ENCODE measurements around the gene SPTB.
"Not testable (repeated sequence)": the region's sequence is repeated elsewhere in the genome, so short reads cannot be mapped to it uniquely, and the experiment has no call there.

SPTB gene

DNA sequence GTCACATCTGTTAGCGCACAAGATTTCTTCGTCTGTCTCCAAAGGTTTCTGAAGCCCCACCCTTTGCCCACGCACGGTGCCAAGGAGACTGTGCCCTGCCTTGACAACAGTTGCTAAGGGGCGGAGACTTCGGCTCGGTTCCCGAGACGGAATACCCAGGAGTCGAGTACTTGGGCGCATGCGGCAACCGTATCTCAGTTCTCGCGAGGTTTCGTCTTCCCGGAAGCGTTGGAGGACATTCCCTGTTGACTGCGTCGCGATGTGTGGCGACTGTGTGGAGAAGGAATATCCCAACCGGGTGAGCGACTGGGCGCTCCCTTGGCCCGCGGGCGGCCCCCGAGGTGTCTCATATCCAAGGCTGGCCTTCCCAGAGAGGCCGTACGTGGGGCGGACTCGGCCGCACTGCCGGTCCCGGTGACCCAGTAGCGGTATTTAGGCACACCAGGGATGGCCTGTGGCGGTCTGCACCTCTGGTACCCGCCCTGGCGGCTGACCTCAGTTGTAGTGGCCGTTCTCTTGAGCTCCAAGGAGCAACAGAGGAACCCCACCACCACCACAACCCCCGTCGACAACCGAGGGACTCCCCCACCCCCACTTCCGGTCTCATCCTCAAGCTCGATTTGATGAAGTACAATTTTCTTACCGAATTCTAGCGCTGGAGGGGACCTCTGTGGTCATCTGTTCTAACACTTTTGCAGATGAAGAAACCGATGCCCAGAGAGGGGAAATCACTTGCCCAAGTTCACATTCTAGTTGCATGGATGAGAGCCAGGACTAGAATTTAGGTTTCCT lies 34.7 kb upstream of the SPTB start, which contains the start of gene CHURC1:
Gene CHURC1, plus strand, starts transcription at position 219 of the 792 bp plus-strand sequence. Its CDS starts 41 bp downstream, at position 260.
- H4K20me1 ChIP-seq (ENCODE audit: insufficient read depth, low read length): peaks cover 31% of the 10 kb centered on the region
- no peaks in the 10 kb centered on the region for H3K9me3 ChIP-seq (ENCODE audit: insufficient read depth, low read length)
- peak within 1 kb of the TSS; percentile 97 for H3K9ac ChIP-seq (ENCODE audit: low read length)
- H3K27me3 ChIP-seq (ENCODE audit: low read depth, low read length): peaks cover 5% of the 10 kb centered on the region
- peaks cover 11% of the 10 kb centered on the region for H3K4me1 ChIP-seq (ENCODE audit: low read length)
- TF ChIP-seq, protein P1, sequence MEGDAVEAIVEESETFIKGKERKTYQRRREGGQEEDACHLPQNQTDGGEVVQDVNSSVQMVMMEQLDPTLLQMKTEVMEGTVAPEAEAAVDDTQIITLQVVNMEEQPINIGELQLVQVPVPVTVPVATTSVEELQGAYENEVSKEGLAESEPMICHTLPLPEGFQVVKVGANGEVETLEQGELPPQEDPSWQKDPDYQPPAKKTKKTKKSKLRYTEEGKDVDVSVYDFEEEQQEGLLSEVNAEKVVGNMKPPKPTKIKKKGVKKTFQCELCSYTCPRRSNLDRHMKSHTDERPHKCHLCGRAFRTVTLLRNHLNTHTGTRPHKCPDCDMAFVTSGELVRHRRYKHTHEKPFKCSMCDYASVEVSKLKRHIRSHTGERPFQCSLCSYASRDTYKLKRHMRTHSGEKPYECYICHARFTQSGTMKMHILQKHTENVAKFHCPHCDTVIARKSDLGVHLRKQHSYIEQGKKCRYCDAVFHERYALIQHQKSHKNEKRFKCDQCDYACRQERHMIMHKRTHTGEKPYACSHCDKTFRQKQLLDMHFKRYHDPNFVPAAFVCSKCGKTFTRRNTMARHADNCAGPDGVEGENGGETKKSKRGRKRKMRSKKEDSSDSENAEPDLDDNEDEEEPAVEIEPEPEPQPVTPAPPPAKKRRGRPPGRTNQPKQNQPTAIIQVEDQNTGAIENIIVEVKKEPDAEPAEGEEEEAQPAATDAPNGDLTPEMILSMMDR (IDR thresholded peaks at IDR 0.05; ENCODE audit: low read depth, low read length): no peak
- TF ChIP-seq EZH2phosphoT487 (IDR thresholded peaks at IDR 0.05; ENCODE audit: low read depth): no peak
- peak within 1 kb of the TSS; percentile 96 for H3K4me3 ChIP-seq (ENCODE audit: low read length)
- peaks cover 41% of the 10 kb centered on the region for H3K79me2 ChIP-seq (ENCODE audit: low read length)
- H3K4me2 ChIP-seq (ENCODE audit: low read length): peak within 1 kb of the TSS; percentile 96
- H3K27ac ChIP-seq (ENCODE audit: low read length): peak within 1 kb of the TSS; percentile 75
- peaks cover 7% of the 10 kb centered on the region for H3K36me3 ChIP-seq (replicated peaks; ENCODE audit: low read depth, low read length)
- peak within 1 kb of the TSS; percentile 93 for H2AFZ ChIP-seq (ENCODE audit: low read depth, low read length)

DNA sequence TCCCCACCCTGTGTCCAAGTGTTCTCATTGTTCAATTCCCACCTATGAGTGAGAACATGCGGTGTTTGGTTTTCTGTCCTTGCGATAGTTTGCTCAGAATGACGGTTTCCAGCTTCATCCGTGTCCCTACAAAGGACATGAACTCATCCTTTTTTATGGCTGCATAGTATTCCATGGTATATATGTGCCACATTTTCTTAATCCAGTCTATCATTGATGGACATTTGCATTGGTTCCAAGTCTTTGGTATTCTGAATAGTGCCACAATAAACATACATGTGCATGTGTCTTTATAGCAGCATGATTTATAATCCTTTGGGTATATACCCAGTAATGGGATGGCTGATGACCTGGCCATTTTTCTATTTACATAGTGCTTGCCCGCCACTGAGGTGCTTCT lies 33.8 kb upstream of the SPTB start:
- H3K4me1 ChIP-seq (ENCODE audit: low read length): peaks cover 11% of the 10 kb centered on the region
- H2AFZ ChIP-seq (ENCODE audit: low read depth, low read length): peak overlapping the region; percentile 93
- H3K27ac ChIP-seq (ENCODE audit: low read length); H3K9me3 ChIP-seq (ENCODE audit: insufficient read depth, low read length); H3K9ac ChIP-seq (ENCODE audit: low read length); H3K36me3 ChIP-seq (replicated peaks; ENCODE audit: low read depth, low read length): not testable (repeated sequence)
- H3K4me3 ChIP-seq (ENCODE audit: low read length): peak overlapping the region; percentile 96
- peaks cover 14% of the 10 kb centered on the region for H3K27me3 ChIP-seq (ENCODE audit: low read depth, low read length)
- peaks cover 39% of the 10 kb centered on the region for H3K79me2 ChIP-seq (ENCODE audit: low read length)
- H3K4me2 ChIP-seq (ENCODE audit: low read length): peak overlapping the region; percentile 80
- H4K20me1 ChIP-seq (ENCODE audit: insufficient read depth, low read length): peaks cover 23% of the 10 kb centered on the region

DNA sequence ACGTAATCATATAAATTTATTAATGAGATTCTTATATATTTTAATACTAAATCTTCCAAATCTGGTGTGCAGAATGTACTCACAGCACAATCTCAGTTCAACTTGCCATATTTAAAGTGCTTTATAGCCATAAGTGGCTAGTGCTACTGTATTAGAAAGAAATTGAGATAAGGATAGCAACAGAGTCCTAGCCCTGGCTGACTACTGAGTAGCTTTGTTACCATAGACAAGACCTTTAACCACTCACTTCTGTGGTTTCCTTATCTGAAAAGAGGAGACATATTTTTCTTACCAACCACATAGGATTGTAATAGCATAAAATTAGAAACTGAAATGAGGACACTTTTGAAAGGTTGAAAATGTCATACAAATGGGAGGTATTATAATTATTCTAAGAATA lies 32.6 kb upstream of the SPTB start:
- no peak for TF ChIP-seq EZH2phosphoT487 (IDR thresholded peaks at IDR 0.05; ENCODE audit: low read depth)
- Histone ChIP-seq H3K4me1 (ENCODE audit: low read length) (peaks cover 11% of the 10 kb centered on the region), H3K36me3 (replicated peaks; ENCODE audit: low read depth, low read length) (peaks cover 7% of the 10 kb centered on the region), H4K20me1 (ENCODE audit: insufficient read depth, low read length) (peaks cover 15% of the 10 kb centered on the region), H3K4me2 (ENCODE audit: low read length) (no peak overlapping the region), H3K79me2 (ENCODE audit: low read length) (peaks cover 28% of the 10 kb centered on the region), H3K9me3 (ENCODE audit: insufficient read depth, low read length) (no peaks in the 10 kb centered on the region), H3K27ac (ENCODE audit: low read length) (no peak overlapping the region), H2AFZ (ENCODE audit: low read depth, low read length) (no peak overlapping the region), H3K27me3 (ENCODE audit: low read depth, low read length) (peaks cover 17% of the 10 kb centered on the region), H3K4me3 (ENCODE audit: low read length) (no peak overlapping the region), H3K9ac (ENCODE audit: low read length) (no peak overlapping the region)

DNA sequence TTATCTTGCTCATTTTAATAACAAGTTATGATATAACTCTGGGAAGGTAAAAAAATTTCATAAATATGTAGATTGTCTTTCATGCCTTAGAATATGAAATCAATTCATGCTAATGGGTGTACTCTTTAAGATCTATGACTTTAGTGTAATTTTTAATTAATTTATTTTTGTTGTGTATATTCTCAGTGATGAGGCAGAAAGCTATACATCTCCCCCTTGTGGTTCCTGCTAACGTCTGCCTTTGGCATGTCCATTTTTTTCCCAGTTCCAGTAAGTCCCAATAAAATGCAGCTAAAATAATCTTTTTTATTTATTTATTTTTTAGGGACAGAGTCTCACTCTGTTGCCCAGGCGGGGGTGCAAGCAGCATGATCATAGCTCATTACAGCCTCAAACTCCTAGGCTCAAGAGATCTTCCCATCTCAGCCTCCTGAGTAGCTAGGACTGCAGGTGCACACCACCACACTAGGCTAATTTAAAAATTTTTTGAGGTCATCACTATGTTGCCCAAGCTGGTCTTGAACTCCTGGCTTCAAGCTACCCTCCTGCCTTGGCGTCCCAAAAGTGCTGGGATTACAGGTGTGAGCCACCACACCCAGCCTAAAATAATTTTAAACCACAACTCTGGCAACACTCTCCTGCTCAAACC lies 31.3 kb upstream of the SPTB start:
- Histone ChIP-seq H3K36me3 (replicated peaks; ENCODE audit: low read depth, low read length) (peaks cover 4% of the 10 kb centered on the region), H3K4me2 (ENCODE audit: low read length) (no peak overlapping the region), H3K9ac (ENCODE audit: low read length) (no peak overlapping the region), H3K27me3 (ENCODE audit: low read depth, low read length) (peaks cover 25% of the 10 kb centered on the region), H3K9me3 (ENCODE audit: insufficient read depth, low read length) (no peaks in the 10 kb centered on the region), H2AFZ (ENCODE audit: low read depth, low read length) (no peak overlapping the region), H4K20me1 (ENCODE audit: insufficient read depth, low read length) (peaks cover 12% of the 10 kb centered on the region), H3K79me2 (ENCODE audit: low read length) (peaks cover 17% of the 10 kb centered on the region), H3K4me1 (ENCODE audit: low read length) (peaks cover 10% of the 10 kb centered on the region), H3K4me3 (ENCODE audit: low read length) (no peak overlapping the region), H3K27ac (ENCODE audit: low read length) (no peak overlapping the region)
- no peak for TF ChIP-seq EZH2phosphoT487 (IDR thresholded peaks at IDR 0.05; ENCODE audit: low read depth)
- TF ChIP-seq, protein P1 (IDR thresholded peaks at IDR 0.05; ENCODE audit: low read depth, low read length): peak; percentile 45

DNA sequence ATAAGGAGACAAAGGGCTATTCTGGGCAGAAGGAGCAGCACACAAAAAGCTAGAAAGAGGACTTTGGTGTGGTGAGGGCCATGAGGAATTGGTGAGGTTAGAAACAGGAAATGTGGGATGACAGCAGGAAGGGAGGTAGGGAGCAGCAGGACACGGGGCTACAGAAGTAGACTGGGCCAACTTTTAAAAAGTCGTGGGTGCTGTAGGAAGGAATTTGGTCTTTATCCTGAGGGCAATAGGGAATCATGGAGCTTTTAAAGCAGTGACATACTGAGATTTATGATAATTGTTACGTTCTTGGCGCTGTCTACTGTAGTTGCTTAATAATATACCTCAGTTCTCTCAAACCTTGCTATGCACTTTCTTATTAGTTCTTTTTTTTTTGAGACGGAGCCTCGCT lies 26.3 kb upstream of the SPTB start:
- no peak overlapping the region for H3K27ac ChIP-seq (ENCODE audit: low read length)
- no peak overlapping the region for H3K9ac ChIP-seq (ENCODE audit: low read length)
- H3K4me2 ChIP-seq (ENCODE audit: low read length): no peak overlapping the region
- H3K9me3 ChIP-seq (ENCODE audit: insufficient read depth, low read length): no peaks in the 10 kb centered on the region
- TF ChIP-seq, protein P1 (IDR thresholded peaks at IDR 0.05; ENCODE audit: low read depth, low read length): no peak
- no peak for TF ChIP-seq EZH2phosphoT487 (IDR thresholded peaks at IDR 0.05; ENCODE audit: low read depth)
- no peak overlapping the region for H3K4me3 ChIP-seq (ENCODE audit: low read length)
- no peaks in the 10 kb centered on the region for H4K20me1 ChIP-seq (ENCODE audit: insufficient read depth, low read length)
- H3K36me3 ChIP-seq (replicated peaks; ENCODE audit: low read depth, low read length): no peaks in the 10 kb centered on the region
- peaks cover 45% of the 10 kb centered on the region for H3K27me3 ChIP-seq (ENCODE audit: low read depth, low read length)
- H3K4me1 ChIP-seq (ENCODE audit: low read length): no peaks in the 10 kb centered on the region
- no peak overlapping the region for H2AFZ ChIP-seq (ENCODE audit: low read depth, low read length)
- H3K79me2 ChIP-seq (ENCODE audit: low read length): no peaks in the 10 kb centered on the region
